ENCODE data around the gene PTGES2. TPM values are rescaled to one million over a fixed set of nuclear protein-coding genes. Genes with fewer than 3 reads are reported as not detected.

The PTGES2 gene
- total RNA-seq, 4 donors from 2014 or later, result 54.2 to 118 (median 83.0) TPM

DNA sequence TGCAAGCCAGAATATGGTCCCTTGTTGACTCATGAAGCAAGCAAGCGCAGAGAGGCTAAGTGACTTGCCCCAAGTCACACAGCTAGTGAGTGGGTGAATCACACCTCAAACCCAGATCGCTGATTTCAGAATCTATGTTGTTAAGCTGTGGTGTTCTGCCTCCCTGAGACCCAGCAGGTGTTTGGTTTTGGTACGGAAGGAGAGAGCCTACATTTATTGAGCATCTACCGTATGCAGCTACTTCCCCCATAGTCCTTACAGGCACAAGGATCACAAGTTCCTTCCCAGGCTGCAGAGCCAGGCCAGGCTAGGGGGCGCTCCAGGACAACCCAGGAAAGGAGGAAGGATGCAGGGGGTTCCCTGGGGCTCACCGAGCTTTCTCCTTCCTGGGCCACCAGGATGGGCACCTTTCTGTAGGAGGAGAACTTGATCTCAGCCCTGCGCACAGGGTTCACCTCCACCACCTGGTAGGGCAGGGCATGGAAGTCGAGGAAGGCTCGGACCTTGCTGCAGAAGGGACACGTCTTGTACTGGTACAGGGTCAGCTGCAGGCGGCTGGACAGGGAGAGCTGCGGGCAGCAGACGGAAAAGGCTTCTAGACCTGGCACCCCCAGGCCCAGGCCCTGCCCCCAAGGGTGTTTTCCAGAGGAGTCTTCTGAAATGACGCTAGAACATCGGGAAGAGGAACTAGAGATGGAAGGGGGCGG, 2.5 kb downstream of the PTGES2 start:
- no peak for DNase-seq
- H3K27ac ChIP-seq, result no peak overlapping the region
- intact Hi-C loops (cut with DNase I), result no loop called here
- no peaks in the 10 kb centered on the region for H3K27me3 ChIP-seq
- no peak overlapping the region for H3K4me3 ChIP-seq
- H3K4me1 ChIP-seq, result peaks cover 25 to 47% (median 27%) of the 10 kb centered on the region in 3 donors
- 54 to 74% methylated on average over 3 to 7 of the region's 16 CpGs for WGBS, 2 donors
- no peaks in the 10 kb centered on the region for H3K9me3 ChIP-seq
- no peak for TF ChIP-seq POLR2A (IDR thresholded peaks at IDR 0.05)
- TF ChIP-seq, protein P1, sequence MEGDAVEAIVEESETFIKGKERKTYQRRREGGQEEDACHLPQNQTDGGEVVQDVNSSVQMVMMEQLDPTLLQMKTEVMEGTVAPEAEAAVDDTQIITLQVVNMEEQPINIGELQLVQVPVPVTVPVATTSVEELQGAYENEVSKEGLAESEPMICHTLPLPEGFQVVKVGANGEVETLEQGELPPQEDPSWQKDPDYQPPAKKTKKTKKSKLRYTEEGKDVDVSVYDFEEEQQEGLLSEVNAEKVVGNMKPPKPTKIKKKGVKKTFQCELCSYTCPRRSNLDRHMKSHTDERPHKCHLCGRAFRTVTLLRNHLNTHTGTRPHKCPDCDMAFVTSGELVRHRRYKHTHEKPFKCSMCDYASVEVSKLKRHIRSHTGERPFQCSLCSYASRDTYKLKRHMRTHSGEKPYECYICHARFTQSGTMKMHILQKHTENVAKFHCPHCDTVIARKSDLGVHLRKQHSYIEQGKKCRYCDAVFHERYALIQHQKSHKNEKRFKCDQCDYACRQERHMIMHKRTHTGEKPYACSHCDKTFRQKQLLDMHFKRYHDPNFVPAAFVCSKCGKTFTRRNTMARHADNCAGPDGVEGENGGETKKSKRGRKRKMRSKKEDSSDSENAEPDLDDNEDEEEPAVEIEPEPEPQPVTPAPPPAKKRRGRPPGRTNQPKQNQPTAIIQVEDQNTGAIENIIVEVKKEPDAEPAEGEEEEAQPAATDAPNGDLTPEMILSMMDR (IDR thresholded peaks at IDR 0.05), result peak; percentile 41 to 75 (median 54)
- H3K36me3 ChIP-seq, result peaks cover 9 to 48% (median 32%) of the 10 kb centered on the region in 3 donors

GRCh38 chr9:128124451-128124850, 3.1 kb downstream of the PTGES2 start:
- H3K27ac ChIP-seq, result no peak overlapping the region
- WGBS, 2 donors, result 62 to 87% methylated on average over 3 to 4 of the region's 8 CpGs
- no peak for DNase-seq
- peaks cover 9 to 52% (median 32%) of the 10 kb centered on the region in 3 donors for H3K36me3 ChIP-seq
- H3K9me3 ChIP-seq, result no peaks in the 10 kb centered on the region
- H3K4me3 ChIP-seq, result no peak overlapping the region
- TF ChIP-seq, protein P1 (IDR thresholded peaks at IDR 0.05), result no peak
- no peak for TF ChIP-seq POLR2A (IDR thresholded peaks at IDR 0.05)
- intact Hi-C loops (cut with DNase I), result no loop called here
- peaks cover 24 to 42% (median 27%) of the 10 kb centered on the region in 3 donors for H3K4me1 ChIP-seq
- no peaks in the 10 kb centered on the region for H3K27me3 ChIP-seq

DNA sequence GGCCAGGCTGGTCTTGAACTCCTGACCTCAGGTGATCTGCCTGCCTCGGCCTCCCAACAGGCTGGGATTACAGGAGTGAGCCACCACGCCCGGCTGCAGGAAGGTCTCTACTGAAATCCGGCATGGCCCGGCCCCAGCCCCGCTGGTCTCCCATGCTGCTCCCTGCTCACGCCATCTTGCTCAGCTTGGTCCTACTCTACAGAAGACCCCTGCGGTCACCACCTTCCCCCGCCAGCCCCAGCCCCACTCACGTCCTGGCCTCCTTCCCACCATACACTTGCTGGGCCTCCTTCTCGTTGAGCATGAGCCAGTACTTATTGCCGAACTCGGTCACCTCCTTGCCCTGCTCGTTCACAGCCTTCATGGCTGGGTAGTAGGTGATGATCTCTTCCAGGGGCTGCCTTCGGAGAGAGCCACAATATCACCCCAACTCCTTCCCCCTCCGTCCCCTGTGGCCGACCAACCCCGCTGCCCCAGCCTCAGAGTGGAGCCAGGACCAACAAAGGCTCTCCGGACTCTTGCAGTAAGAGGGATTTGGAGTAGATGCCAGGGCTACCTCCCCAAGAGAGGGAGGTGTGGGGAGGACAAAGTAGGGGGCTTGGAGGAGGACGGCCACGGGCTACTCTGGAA, 4.0 kb downstream of the PTGES2 start:
- H3K9me3 ChIP-seq, result no peaks in the 10 kb centered on the region
- no peak overlapping the region for H3K4me3 ChIP-seq
- H3K36me3 ChIP-seq, result peaks cover 9 to 52% (median 32%) of the 10 kb centered on the region in 3 donors
- 88 to 90% methylated on average over 15 to 20 of the region's 21 CpGs for WGBS, 2 donors
- H3K4me1 ChIP-seq, result peaks cover 16 to 34% (median 20%) of the 10 kb centered on the region in 3 donors
- TF ChIP-seq, protein P1 (IDR thresholded peaks at IDR 0.05), result no peak
- no peak for TF ChIP-seq POLR2A (IDR thresholded peaks at IDR 0.05)
- no peak overlapping the region for H3K27ac ChIP-seq
- DNase-seq, result no peak
- intact Hi-C loops (cut with DNase I), result no loop called here
- no peaks in the 10 kb centered on the region for H3K27me3 ChIP-seq

DNA sequence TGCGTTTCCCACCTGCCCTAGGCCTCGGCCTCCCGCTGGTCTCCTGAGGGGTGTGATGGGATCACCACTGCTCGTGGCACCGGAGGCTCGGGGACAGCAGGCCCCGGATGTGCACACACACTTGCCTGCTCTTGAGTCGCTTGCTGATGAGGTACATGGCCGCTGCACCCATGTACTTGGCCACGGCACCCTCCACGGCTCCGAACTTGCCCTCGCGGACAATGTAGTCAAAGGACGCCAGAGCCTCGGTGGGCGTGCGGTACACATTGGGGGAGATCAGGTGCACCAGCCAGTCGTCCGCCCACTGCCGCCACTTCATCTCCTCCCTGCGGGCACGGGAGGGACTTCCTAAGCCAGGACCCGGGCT, 4.7 kb downstream of the PTGES2 start:
- intact Hi-C loops (cut with DNase I), result no loop called here
- Histone ChIP-seq H3K27ac (no peak overlapping the region), H3K4me1 (peaks cover 20 to 38% (median 20%) of the 10 kb centered on the region in 3 donors), H3K4me3 (no peak overlapping the region), H3K27me3 (no peaks in the 10 kb centered on the region), H3K36me3 (peaks cover 9 to 52% (median 32%) of the 10 kb centered on the region in 3 donors), H3K9me3 (no peaks in the 10 kb centered on the region)
- 87 to 100% methylated on average over 1 to 3 of the region's 24 CpGs for WGBS, 2 donors
- no peak for DNase-seq
- no peak for TF ChIP-seq POLR2A (IDR thresholded peaks at IDR 0.05)
- TF ChIP-seq, protein P1 (IDR thresholded peaks at IDR 0.05), result no peak
